HG03520 (cell line): Measurements from ENCODE around the gene FAXDC2.
"Not testable (repeated sequence)": the region's sequence is repeated elsewhere in the genome, so short reads cannot be mapped to it uniquely, and the experiment has no call there.

Source experiments
- ATAC-seq: cut with Tn5 transposase; IDR thresholded peaks from one replicate; pipeline ENCODE4 v1.9.1; 2021; ENCODE audit warnings: mild to moderate bottlenecking, moderate library complexity; ENCODE audit not compliant: unreplicated experiment

FAXDC2 gene

GRCh38 chr5:154831451-154831850 is 19.0 kb downstream of the FAXDC2 start:
- ATAC-seq = no peak

GRCh38 chr5:154830596-154830995 is 19.8 kb downstream of the FAXDC2 start:
- ATAC-seq = no peak

GRCh38 chr5:154830219-154830595 is 20.2 kb downstream of the FAXDC2 start:
- no peak for ATAC-seq

- ATAC-seq = no peak
These were observed 20.7 kb downstream of the FAXDC2 start for GRCh38 chr5:154829589-154830218.

GRCh38 chr5:154829181-154829588 is 21.2 kb downstream of the FAXDC2 start:
- no peak for ATAC-seq

- ATAC-seq = no peak
These were observed 26.3 kb downstream of the FAXDC2 start for GRCh38 chr5:154824070-154824469.

GRCh38 chr5:154823605-154824004 is 26.8 kb downstream of the FAXDC2 start:
- no peak for ATAC-seq

GRCh38 chr5:154822896-154823295 is 27.5 kb downstream of the FAXDC2 start:
- not testable (repeated sequence) for ATAC-seq

GRCh38 chr5:154820383-154820782 is 30.0 kb downstream of the FAXDC2 start:
- no peak for ATAC-seq

- no peak for ATAC-seq
These were observed 30.9 kb downstream of the FAXDC2 start for GRCh38 chr5:154819546-154819945.

GRCh38 chr5:154818471-154819116 is 31.8 kb downstream of the FAXDC2 start:
- ATAC-seq = no peak

GRCh38 chr5:154817815-154818214 is 32.6 kb downstream of the FAXDC2 start:
- ATAC-seq = no peak

- no peak for ATAC-seq
These were observed 33.4 kb downstream of the FAXDC2 start for GRCh38 chr5:154816891-154817492.

GRCh38 chr5:154815684-154816247 is 34.6 kb downstream of the FAXDC2 start:
- ATAC-seq = no peak

GRCh38 chr5:154815025-154815424 is 35.4 kb downstream of the FAXDC2 start:
- no peak for ATAC-seq

- ATAC-seq = no peak
These were observed 36.7 kb downstream of the FAXDC2 start for GRCh38 chr5:154813736-154814135.

GRCh38 chr5:154813158-154813557 is 37.2 kb downstream of the FAXDC2 start:
- ATAC-seq = no peak

- peak; percentile 65 for ATAC-seq
These were observed 38.5 kb downstream of the FAXDC2 start for GRCh38 chr5:154811653-154812465.

- no peak for ATAC-seq
These were observed 39.2 kb downstream of the FAXDC2 start for GRCh38 chr5:154811239-154811638.

- ATAC-seq = no peak
These were observed 44.2 kb downstream of the FAXDC2 start for GRCh38 chr5:154806176-154806575.

GRCh38 chr5:154802050-154802449 is 48.4 kb downstream of the FAXDC2 start:
- no peak for ATAC-seq
